Measurements from ENCODE around the gene RASGEF1B. TPM values are rescaled to one million over a fixed set of nuclear protein-coding genes. Genes with fewer than 3 reads are reported as not detected.

The RASGEF1B gene
- total RNA-seq, 1 donor from 2014 or later = 2.3 TPM

DNA sequence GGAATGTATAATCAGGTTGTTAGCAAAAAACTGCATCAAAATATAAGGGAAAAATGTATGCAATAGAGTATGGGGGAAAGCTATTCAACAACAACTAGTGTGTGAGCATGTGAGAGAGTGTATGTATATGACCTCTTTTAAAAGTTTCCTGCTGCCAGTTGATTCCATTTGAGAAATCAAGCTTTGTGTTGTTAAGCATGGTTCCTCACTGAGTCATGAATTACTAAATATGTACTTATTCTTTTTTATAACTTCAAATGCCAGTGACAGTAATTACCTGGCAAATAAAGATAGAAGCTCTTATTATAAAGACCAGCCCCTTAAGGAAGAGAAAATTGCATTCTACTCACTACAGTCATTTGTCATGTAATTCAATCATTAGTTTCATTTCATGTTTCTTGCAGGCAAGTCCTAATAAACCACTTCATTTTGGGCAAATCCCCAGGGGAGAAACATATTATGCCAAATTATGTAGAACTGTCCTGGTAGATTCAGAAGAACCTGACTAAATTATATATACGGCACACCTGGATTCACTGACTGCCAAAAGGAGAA, 19.2 kb downstream of the RASGEF1B start:
- no peaks in the 10 kb centered on the region for H3K9me3 Mint-ChIP-seq (ENCODE audit: low read depth)
- TF ChIP-seq, protein P1, sequence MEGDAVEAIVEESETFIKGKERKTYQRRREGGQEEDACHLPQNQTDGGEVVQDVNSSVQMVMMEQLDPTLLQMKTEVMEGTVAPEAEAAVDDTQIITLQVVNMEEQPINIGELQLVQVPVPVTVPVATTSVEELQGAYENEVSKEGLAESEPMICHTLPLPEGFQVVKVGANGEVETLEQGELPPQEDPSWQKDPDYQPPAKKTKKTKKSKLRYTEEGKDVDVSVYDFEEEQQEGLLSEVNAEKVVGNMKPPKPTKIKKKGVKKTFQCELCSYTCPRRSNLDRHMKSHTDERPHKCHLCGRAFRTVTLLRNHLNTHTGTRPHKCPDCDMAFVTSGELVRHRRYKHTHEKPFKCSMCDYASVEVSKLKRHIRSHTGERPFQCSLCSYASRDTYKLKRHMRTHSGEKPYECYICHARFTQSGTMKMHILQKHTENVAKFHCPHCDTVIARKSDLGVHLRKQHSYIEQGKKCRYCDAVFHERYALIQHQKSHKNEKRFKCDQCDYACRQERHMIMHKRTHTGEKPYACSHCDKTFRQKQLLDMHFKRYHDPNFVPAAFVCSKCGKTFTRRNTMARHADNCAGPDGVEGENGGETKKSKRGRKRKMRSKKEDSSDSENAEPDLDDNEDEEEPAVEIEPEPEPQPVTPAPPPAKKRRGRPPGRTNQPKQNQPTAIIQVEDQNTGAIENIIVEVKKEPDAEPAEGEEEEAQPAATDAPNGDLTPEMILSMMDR (IDR thresholded peaks at IDR 0.05) = no peak
- no peak for DNase-seq (ENCODE audit: low spot score)
- H3K36me3 Mint-ChIP-seq (ENCODE audit: low read depth) = peaks cover 7% of the 10 kb centered on the region
- H3K4me3 Mint-ChIP-seq (ENCODE audit: unreplicated experiment) = no peak overlapping the region
- peaks cover 1% of the 10 kb centered on the region for H3K27me3 Mint-ChIP-seq (ENCODE audit: low read depth)
- peaks cover 32% of the 10 kb centered on the region for H3K4me1 Mint-ChIP-seq (ENCODE audit: low read depth)
- H3K27ac Mint-ChIP-seq (ENCODE audit: unreplicated experiment) = peak overlapping the region; percentile 33

DNA sequence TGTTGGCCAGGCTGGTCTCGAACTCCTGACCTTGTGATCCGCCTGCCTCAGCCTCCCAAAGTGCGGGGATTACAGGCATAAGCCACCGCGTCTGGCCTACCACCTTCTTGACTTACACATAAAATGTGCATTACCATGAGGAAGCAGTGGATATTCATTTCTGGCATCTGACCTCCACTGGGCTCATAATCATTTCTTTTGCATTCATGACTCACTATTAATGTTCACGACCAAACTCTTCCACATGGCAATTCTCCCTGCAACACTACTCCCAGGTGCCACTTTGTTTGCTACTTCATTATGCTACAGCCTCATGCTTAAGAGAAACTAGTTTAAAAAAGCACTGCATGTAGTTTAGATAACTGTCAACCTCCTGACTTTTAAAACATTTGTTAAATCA, 22.7 kb downstream of the RASGEF1B start:
- Mint-ChIP-seq H3K4me3 (ENCODE audit: unreplicated experiment) (no peak overlapping the region), H3K27me3 (ENCODE audit: low read depth) (no peaks in the 10 kb centered on the region), H3K36me3 (ENCODE audit: low read depth) (peaks cover 4% of the 10 kb centered on the region), H3K4me1 (ENCODE audit: low read depth) (peaks cover 56% of the 10 kb centered on the region), H3K27ac (ENCODE audit: unreplicated experiment) (no peak overlapping the region), H3K9me3 (ENCODE audit: low read depth) (no peaks in the 10 kb centered on the region)
- DNase-seq (ENCODE audit: low spot score) = no peak
- TF ChIP-seq, protein P1 (IDR thresholded peaks at IDR 0.05) = no peak

DNA sequence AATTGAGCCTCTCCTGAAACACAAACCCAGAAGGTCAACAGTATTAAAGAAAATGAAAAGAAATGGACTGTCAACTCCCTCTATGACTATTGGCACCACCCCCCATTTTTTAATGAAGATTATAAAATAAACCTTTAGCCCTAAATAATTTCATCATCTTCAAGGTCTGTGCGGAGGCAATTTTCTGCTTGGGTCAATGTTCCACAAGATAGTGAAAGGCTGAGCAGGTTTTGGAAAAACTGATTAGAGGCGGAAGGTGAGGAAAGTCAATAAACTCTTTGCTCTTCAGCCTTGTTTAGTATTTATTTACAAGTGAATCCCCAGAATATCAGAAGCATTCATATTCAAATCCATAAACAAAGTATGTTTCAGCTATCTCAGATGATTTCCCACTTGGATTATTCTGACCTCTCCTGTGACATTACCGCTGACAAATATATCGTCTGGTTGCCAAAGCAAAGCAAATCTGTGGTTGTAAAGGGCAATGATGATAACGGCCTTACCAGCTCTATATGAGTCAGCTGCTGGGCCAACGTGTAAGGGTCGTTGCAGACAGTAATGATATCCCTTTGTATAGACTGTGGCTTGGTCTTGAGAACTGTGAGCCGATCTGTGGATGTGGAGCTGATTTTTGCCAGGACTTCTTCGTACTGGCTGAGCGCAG, 24.0 kb downstream of the RASGEF1B start:
- Mint-ChIP-seq H3K27ac (ENCODE audit: unreplicated experiment) (no peak overlapping the region), H3K27me3 (ENCODE audit: low read depth) (no peaks in the 10 kb centered on the region)

DNA sequence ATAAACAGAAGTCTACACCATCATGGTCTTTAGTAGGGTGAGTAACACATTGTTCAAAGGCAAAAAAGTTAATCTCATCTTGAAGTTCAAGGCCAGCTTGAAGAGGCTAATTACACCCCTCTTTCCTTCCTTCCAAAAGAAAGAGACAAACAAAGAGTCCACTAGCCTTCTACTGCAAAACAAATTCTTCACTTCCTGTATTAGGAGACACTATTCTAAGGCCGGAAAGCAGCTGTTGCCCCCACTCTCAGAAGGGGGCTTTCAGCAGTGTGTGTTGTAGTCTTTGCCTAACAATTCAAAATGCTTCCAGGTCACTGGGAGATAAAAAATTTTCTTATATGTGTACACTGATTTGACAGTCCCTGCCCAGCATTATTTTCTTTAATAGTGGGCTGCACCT, 25.1 kb downstream of the RASGEF1B start:
- no peak for DNase-seq (ENCODE audit: low spot score)
- TF ChIP-seq, protein P1 (IDR thresholded peaks at IDR 0.05) = no peak
- Mint-ChIP-seq H3K27me3 (ENCODE audit: low read depth) (no peaks in the 10 kb centered on the region), H3K27ac (ENCODE audit: unreplicated experiment) (no peak overlapping the region), H3K9me3 (ENCODE audit: low read depth) (peaks cover 10% of the 10 kb centered on the region), H3K4me1 (ENCODE audit: low read depth) (peaks cover 46% of the 10 kb centered on the region), H3K4me3 (ENCODE audit: unreplicated experiment) (no peak overlapping the region), H3K36me3 (ENCODE audit: low read depth) (peaks cover 7% of the 10 kb centered on the region)

More for the DNA sequence above, 24.0 kb downstream of the RASGEF1B start:
- no peak for DNase-seq (ENCODE audit: low spot score)
- H3K9me3 Mint-ChIP-seq (ENCODE audit: low read depth) = peaks cover 10% of the 10 kb centered on the region
- TF ChIP-seq, protein P1 (IDR thresholded peaks at IDR 0.05) = no peak
- peaks cover 4% of the 10 kb centered on the region for H3K36me3 Mint-ChIP-seq (ENCODE audit: low read depth)
- H3K4me3 Mint-ChIP-seq (ENCODE audit: unreplicated experiment) = no peak overlapping the region
- peaks cover 53% of the 10 kb centered on the region for H3K4me1 Mint-ChIP-seq (ENCODE audit: low read depth)

DNA sequence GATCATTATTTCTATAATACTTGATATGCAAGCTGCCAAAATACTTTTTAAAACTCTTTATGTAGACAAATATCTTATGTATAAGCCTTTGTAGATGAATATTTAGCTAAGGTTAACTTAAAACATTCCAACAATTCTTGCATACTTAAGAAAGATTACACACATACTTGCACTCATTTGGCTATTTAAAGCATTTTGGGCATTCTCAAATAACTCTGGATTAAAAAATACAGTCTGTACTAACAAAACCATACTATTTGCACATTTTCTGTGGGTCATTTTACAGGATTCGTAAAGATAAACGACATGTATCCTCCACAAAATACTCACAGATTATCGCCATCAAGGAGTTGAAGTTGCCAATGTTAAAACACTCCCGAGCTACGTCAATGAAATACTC, 26.5 kb downstream of the RASGEF1B start:
- TF ChIP-seq, protein P1 (IDR thresholded peaks at IDR 0.05) = no peak
- Mint-ChIP-seq H3K9me3 (ENCODE audit: low read depth) (peaks cover 10% of the 10 kb centered on the region), H3K27ac (ENCODE audit: unreplicated experiment) (peak overlapping the region; percentile 36), H3K4me1 (ENCODE audit: low read depth) (peaks cover 39% of the 10 kb centered on the region), H3K27me3 (ENCODE audit: low read depth) (no peaks in the 10 kb centered on the region), H3K4me3 (ENCODE audit: unreplicated experiment) (no peak overlapping the region), H3K36me3 (ENCODE audit: low read depth) (peaks cover 9% of the 10 kb centered on the region)
- no peak for DNase-seq (ENCODE audit: low spot score)

Data from chondrocyte (in vitro differentiated cells).